Testis (tissue), 3 donors: ENCODE data around the gene NUTF2. TPM values are rescaled to one million over a fixed set of nuclear protein-coding genes. Genes with fewer than 3 reads are reported as not detected.

ENCODE experiments used
- DNase-seq: peaks from one replicate; pipeline ENCODE4 v3.0.0-alpha.2; 2019
- H3K27ac ChIP-seq, 2 donors: fragments of 200-600 bp; sonication (generic); one replicate each; pipeline ENCODE4 v1.5.1; 2019
- H3K27me3 ChIP-seq: fragments of 200-600 bp; sonication (generic); one replicate; pipeline ENCODE4 v1.5.1; 2019
- H3K36me3 ChIP-seq: fragments of 200-600 bp; sonication (generic); one replicate; pipeline ENCODE4 v1.5.1; 2017; ENCODE audit warnings: low read depth; ENCODE audit errors: missing control alignments
- H3K4me1 ChIP-seq: fragments of 200-600 bp; sonication (generic); one replicate; pipeline ENCODE4 v1.5.1; 2019
- H3K4me3 ChIP-seq, 2 donors: fragments of 200-600 bp; sonication (generic); one replicate each; pipeline ENCODE4 v1.5.1; 2017 to 2019
- H3K9me3 ChIP-seq: fragments of 200-600 bp; sonication (generic); one replicate; pipeline ENCODE4 v1.5.1; 2017
- POLR2A ChIP-seq: fragments of 450-650 bp; IDR thresholded peaks from one replicate; pipeline ENCODE4 v1.6.1; 2017; ENCODE audit warnings: antibody characterized with exemption, mild to moderate bottlenecking, moderate library complexity
- WGBS, 2 donors: methylation state at CpG; one replicate each; pipeline ENCODE4 v1.1.5; 2018; 5-methylcytosine and 5-hydroxymethylcytosine counted together
- intact Hi-C: fragments of 100-400 bp; cut with DNase I; formaldehyde crosslinking; loops from one replicate; pipeline ENCODE4 v1.15.1; 2023; ENCODE audit warnings: low total_unique reads
- polyA plus RNA-seq: library from polyadenylated mRNA; stranded (reverse); fragments of 350-450 nt; fragmentation: Illumina TruSeq; extraction: RNeasy Lipid Tissue Mini Kit (QIAGEN cat#74804); gene quantifications from one replicate; pipeline ENCODE4 v1.2.3, GENCODE V29; 2014; ENCODE audit warnings: low read depth, low replicate concordance; ENCODE audit not compliant: insufficient read depth
- total RNA-seq, 2 donors: library from RNA; depleted of rRNA; stranded (reverse); fragments of >200 nt; gene quantifications; one replicate each; pipeline ENCODE4 v1.2.3, GENCODE V29; 2016
- TF ChIP-seq, protein P1 (sequence below), 3 experiments: fragments of 450-650 bp in 2 of 3; fragments of 200-600 bp in 1 of 3; sonication (generic) in 1 of 3; IDR thresholded peaks; one replicate each; pipeline ENCODE4 v1.5.1; 2016 to 2019; ENCODE audit warnings: antibody characterized with exemption in 3 of 3, mild to moderate bottlenecking in 2 of 3, moderate library complexity in 1 of 3

Gene NUTF2
- total and polyA plus RNA-seq, 3 donors from 2014 or later: 121 to 297 (median 239) TPM

DNA sequence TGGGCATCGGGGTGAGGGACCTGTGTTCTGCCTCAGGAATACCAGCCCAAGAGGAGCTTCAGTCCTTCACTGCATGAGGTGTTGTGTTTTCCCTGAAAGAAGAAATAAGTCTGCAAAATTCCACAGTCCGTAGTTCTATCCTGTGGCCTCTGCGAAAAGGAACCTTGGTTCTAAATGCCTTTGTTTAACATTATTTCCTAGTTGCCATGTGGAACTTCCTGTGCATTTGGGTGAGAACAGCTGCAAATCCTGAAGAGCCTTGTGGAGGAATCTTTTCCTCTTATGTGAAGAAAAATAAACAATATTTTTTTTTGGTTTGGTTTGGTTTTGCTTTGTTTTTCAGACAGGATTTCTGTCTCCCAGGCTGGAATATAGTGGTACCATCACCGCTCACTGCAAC, 56.1 kb downstream of the NUTF2 start:
- Histone ChIP-seq H3K27me3 (no peaks in the 10 kb centered on the region), H3K4me3 (no peak overlapping the region), H3K27ac (no peak overlapping the region), H3K9me3 (no peaks in the 10 kb centered on the region), H3K36me3 (no peaks in the 10 kb centered on the region), H3K4me1 (no peaks in the 10 kb centered on the region)
- DNase-seq: no peak
- no peak for TF ChIP-seq POLR2A
- TF ChIP-seq, protein P1, sequence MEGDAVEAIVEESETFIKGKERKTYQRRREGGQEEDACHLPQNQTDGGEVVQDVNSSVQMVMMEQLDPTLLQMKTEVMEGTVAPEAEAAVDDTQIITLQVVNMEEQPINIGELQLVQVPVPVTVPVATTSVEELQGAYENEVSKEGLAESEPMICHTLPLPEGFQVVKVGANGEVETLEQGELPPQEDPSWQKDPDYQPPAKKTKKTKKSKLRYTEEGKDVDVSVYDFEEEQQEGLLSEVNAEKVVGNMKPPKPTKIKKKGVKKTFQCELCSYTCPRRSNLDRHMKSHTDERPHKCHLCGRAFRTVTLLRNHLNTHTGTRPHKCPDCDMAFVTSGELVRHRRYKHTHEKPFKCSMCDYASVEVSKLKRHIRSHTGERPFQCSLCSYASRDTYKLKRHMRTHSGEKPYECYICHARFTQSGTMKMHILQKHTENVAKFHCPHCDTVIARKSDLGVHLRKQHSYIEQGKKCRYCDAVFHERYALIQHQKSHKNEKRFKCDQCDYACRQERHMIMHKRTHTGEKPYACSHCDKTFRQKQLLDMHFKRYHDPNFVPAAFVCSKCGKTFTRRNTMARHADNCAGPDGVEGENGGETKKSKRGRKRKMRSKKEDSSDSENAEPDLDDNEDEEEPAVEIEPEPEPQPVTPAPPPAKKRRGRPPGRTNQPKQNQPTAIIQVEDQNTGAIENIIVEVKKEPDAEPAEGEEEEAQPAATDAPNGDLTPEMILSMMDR (IDR thresholded peaks at IDR 0.05): no peak
- 81 to 82% methylated on average over 4 of the region's 4 CpGs for WGBS, 2 donors
- intact Hi-C loops: no loop called here

DNA sequence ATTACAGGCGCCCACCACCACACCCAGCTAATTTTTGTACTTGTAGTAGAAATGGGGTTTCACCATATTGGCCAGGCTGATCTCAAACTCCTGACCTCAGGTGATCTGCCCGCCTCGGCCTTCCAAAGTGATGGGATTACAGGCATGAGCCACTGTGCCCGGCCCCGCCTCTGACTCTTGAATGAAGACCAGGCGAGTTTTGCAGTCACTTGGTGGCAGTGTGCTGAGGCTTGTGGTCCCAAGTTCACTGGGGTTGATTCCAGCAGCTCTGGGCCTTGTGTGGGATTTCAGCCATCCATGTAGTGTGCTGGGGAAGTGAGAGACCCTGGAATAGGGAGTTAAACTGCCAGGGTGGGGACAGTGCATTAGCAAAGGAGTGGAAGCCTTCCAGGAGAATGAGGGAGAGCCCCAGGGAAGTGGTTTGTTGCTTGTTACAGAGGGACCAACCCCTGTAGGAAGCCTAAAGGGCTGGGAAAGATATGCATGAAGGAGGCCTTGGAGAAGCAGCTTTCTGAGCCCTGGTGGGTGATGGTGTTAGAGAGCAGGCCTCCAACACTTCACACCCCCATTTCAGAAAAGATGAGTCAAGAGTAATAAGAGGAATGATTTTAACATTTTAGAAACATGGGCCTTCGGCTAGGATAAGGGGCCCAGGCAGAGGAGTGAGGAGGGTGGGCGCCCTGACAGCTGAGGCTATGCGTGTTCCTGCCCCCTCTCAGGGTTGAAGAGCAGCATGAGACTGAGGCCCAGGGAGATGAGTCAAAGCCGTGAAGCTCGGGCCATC, 60.9 kb downstream of the NUTF2 start:
- H3K27ac ChIP-seq: no peak overlapping the region
- H3K9me3 ChIP-seq: no peaks in the 10 kb centered on the region
- no peak overlapping the region for H3K4me3 ChIP-seq
- H3K27me3 ChIP-seq: no peaks in the 10 kb centered on the region
- no peak for TF ChIP-seq POLR2A
- TF ChIP-seq, protein P1 (IDR thresholded peaks at IDR 0.05): no peak
- no peak for DNase-seq
- intact Hi-C loops: no loop called here
- no peaks in the 10 kb centered on the region for H3K4me1 ChIP-seq
- 84 to 95% methylated on average over 11 of the region's 11 CpGs for WGBS, 2 donors
- H3K36me3 ChIP-seq: no peaks in the 10 kb centered on the region

DNA sequence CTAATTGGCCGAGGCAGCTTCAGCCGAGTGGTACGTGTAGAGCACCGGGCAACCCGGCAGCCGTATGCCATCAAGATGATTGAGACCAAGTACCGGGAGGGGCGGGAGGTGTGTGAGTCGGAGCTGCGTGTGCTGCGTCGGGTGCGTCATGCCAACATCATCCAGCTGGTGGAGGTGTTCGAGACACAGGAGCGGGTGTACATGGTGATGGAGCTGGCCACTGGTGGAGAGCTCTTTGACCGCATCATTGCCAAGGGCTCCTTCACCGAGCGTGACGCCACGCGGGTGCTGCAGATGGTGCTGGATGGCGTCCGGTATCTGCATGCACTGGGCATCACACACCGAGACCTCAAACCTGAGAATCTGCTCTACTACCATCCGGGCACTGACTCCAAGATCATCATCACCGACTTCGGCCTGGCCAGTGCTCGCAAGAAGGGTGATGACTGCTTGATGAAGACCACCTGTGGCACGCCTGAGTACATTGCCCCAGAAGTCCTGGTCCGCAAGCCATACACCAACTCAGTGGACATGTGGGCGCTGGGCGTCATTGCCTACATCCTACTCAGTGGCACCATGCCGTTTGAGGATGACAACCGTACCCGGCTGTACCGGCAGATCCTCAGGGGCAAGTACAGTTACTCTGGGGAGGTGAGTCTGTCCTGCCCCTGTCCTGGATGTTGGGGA, 62.5 kb downstream of the NUTF2 start:
- no peak for TF ChIP-seq POLR2A
- TF ChIP-seq, protein P1 (IDR thresholded peaks at IDR 0.05): no peak

DNA sequence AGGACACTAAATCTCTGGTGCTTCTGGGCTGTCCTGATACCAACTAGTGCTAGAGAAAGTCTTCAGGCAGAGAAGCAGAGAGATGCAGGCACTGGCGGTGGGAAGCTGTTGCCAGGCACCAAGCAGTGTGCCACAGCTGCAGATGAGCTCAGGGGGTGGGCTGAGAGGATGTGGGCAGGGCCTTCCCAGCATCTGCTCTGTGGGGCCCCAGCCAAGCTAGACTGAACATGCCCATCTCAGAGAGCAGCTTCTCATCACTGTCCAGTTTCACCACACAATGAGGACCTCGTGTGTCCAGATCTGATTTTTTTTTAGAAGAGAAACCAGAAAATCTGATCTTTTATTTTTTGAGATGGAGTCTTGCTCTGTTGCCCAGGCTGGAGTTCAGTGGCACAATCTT, 63.4 kb downstream of the NUTF2 start:
- Histone ChIP-seq H3K9me3 (no peaks in the 10 kb centered on the region), H3K36me3 (no peaks in the 10 kb centered on the region), H3K27ac (no peak overlapping the region), H3K4me3 (no peak overlapping the region), H3K27me3 (no peaks in the 10 kb centered on the region), H3K4me1 (no peaks in the 10 kb centered on the region)
- 71 to 75% methylated on average over 2 of the region's 2 CpGs for WGBS, 2 donors
- no peak for TF ChIP-seq POLR2A
- TF ChIP-seq, protein P1 (IDR thresholded peaks at IDR 0.05): no peak
- DNase-seq: no peak
- intact Hi-C loops: loop anchor here (10.0 kb wide), 1 partner anchor 135 kb away; no protein-coding TSS in a partner anchor

More for the DNA sequence above, 62.5 kb downstream of the NUTF2 start:
- DNase-seq: no peak
- H3K27me3 ChIP-seq: no peaks in the 10 kb centered on the region
- no peaks in the 10 kb centered on the region for H3K4me1 ChIP-seq
- no peak overlapping the region for H3K4me3 ChIP-seq
- H3K36me3 ChIP-seq: no peaks in the 10 kb centered on the region
- intact Hi-C loops: no loop called here
- 93 to 98% methylated on average over 27 to 36 of the region's 36 CpGs for WGBS, 2 donors
- no peak overlapping the region for H3K27ac ChIP-seq
- no peaks in the 10 kb centered on the region for H3K9me3 ChIP-seq
